LNCaP clone FGC (cell line): ENCODE results near the gene MTTP.

Experiments used
- DNase-seq: peaks from one replicate; pipeline ENCODE4 v3.0.0-alpha.2; 2011; ENCODE audit warnings: low read depth
- H3K4me3 ChIP-seq: 2 replicates; pipeline ENCODE4 v1.5.1; 2011; ENCODE audit warnings: mild to moderate bottlenecking, low read depth, low read length, control low read depth
- TF ChIP-seq, protein P1 (sequence below): IDR thresholded peaks from 2 replicates; pipeline ENCODE4 v1.5.1; 2012; ENCODE audit warnings: mild to moderate bottlenecking; ENCODE audit not compliant: control insufficient read depth, insufficient read depth; ENCODE audit errors: extremely low read depth

MTTP gene

DNA sequence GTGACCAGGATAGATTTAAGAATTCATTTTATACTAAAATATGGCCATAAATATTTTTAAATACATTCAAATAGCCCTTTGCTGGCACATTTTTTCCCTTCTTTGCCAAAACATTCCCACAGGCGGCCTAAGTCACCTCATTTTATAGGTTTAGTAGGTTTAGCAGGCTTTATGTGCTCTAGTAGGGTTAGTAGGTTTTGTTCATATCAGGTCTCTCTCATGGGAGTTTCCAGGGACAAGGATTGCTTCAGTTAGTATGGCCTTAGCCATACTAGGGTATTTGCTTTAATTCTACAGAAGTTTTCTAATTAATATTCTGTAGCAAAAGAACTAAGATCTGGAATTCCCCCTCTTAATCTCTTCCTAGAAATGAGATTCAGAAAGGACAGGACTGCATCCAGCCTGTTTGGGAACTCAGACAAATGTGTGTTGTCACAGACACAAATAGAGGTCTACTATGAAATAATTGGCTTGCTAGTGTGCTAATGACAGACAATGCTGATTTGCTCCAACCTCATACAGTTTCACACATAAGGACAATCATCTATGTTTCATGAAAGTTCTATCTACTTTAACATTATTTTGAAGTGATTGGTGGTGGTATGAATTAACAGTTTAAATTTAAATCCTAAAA lies 772 bp upstream of the MTTP start:
- TF ChIP-seq, protein P1, sequence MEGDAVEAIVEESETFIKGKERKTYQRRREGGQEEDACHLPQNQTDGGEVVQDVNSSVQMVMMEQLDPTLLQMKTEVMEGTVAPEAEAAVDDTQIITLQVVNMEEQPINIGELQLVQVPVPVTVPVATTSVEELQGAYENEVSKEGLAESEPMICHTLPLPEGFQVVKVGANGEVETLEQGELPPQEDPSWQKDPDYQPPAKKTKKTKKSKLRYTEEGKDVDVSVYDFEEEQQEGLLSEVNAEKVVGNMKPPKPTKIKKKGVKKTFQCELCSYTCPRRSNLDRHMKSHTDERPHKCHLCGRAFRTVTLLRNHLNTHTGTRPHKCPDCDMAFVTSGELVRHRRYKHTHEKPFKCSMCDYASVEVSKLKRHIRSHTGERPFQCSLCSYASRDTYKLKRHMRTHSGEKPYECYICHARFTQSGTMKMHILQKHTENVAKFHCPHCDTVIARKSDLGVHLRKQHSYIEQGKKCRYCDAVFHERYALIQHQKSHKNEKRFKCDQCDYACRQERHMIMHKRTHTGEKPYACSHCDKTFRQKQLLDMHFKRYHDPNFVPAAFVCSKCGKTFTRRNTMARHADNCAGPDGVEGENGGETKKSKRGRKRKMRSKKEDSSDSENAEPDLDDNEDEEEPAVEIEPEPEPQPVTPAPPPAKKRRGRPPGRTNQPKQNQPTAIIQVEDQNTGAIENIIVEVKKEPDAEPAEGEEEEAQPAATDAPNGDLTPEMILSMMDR: no peak
- DNase-seq: no peak
- H3K4me3 ChIP-seq: no peak overlapping the region

DNA sequence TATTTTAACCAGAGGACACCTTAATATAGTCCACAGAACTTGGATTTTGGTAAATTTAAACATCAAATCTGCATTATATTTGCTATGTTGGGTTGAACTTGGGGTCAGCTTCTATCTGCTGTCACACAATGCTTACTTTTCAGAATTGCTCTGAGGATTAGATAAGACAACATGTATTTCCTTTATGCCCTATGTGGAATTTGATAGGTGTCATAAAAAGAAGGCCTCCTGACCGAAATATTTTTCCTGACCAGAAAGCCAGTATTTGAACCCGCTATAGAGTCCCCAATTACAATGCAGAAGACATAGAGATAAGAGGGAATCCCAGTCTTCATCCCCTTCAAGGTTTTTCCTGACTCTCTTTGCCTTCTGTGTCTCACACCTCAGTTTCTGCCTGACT lies 4.1 kb downstream of the MTTP start:
- DNase-seq: no peak
- H3K4me3 ChIP-seq: no peak overlapping the region
- TF ChIP-seq, protein P1: no peak

DNA sequence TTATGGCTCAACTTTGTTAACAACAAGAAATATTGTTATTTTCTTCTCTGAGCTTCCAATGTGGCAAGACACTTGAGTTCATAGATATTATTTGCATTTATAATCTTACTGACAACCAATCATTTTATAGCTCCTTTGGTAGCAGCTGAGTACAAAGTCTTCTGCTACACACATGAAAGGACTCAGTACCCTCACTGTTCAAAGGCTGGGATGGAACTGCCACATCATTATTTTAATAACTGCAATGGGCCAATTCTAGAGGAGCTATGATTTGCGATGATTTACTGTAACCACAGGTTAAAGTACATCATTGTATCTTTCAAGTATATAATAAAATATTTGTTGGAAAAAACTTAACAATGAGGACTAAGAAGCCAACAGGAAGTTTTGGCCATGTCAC lies 10.9 kb downstream of the MTTP start:
- no peak for DNase-seq
- TF ChIP-seq, protein P1: no peak
- no peak overlapping the region for H3K4me3 ChIP-seq

DNA sequence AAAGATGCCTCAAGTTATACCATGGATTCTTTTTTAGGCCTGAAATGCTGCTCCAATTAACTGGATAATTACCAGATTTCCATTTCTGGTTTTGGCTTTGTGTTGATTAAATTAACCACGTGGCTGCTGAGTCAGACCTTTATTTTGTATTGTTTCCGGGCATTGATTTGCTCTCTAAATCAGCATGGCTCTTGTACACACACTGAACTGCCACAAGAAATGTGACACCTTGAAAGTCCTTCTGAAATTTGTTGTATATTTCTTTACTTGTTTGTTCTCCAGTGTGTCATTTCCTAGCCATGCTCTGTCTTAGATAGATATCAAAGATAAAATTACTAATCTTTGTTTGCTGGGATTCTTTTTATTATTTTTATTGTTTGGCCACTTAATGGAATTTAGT lies 11.7 kb downstream of the MTTP start:
- peak; percentile 34 for DNase-seq
- H3K4me3 ChIP-seq: no peak overlapping the region
- TF ChIP-seq, protein P1: no peak

DNA sequence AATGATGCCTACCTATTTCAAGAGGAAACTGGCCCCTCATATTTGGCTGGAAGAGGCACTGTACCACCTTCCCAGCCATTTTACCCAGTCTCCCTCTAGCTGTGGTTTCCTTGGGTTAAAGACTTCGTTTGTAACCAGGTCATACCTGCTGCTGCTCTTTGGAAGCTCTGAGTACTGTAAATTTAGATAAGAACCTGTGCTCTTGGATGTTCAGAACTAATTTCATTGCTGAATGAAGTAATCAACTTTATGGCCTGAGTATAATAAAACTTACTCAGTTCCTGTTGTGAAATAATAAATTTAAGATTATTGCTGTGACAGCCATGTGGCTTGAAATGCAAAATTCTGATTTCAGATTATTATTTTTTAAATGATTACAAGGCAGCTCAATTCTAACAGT lies 12.2 kb downstream of the MTTP start:
- TF ChIP-seq, protein P1: no peak
- no peak overlapping the region for H3K4me3 ChIP-seq
- DNase-seq: no peak

DNA sequence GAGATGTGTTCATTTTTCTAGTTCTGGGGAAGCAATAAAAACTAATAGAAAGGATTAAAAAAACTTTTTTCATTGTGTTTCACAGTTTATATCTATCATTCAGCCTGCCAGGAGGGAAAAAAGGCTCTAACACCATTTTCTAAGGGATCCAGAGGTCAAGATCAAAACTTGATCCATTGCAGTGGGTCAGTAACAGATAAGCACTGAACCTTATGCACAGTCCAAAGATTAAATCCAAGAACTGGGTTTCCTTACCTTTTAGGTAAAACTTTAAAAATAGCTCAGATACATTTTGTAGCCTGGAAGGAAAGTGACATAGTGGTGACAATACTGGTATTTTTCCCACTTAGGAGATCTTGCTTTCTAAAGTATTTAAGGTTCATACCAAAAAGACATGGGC lies 12.7 kb downstream of the MTTP start:
- H3K4me3 ChIP-seq: no peak overlapping the region
- TF ChIP-seq, protein P1: no peak
- DNase-seq: no peak

DNA sequence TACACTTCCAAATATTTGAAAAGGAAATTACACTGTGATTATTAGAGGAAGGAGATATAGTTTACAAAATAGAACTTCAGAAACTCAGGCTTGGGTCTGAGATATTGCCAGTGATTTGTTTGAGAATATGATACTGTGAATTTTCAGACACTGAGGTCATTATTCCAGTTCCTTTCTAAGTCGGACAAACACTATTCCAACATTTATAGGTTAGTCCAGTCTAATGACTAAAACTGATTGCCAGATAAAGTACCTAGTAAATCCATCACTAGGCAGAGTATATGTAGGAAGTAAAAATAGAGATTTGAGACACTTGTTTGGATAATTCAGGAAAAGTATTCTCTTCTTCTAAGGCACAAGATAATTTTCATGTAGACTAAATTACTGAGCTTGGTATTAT lies 13.2 kb downstream of the MTTP start:
- H3K4me3 ChIP-seq: no peak overlapping the region
- TF ChIP-seq, protein P1: no peak
- DNase-seq: peak; percentile 73
